Activated CD4-positive, alpha-beta T cell treated with anti-CD3 and anti-CD28 coated beads, Interleukin-2, Interleukin-4, amounts not matched to agents 100 ng/mL and 50 ng/mL, durations not matched to agents 16 hours and 8 hours (primary cell): Measurements from ENCODE around the gene SLC22A8.
"Not testable (repeated sequence)": the region's sequence is repeated elsewhere in the genome, so short reads cannot be mapped to it uniquely, and the experiment has no call there.

Experiments
- DNase-seq: peaks from one replicate; pipeline ENCODE4 v3.0.0-alpha.2; 2020; ENCODE audit warnings: low spot score

SLC22A8 gene

GRCh38 chr11:63015521-63016215 is at the start of gene SLC22A8:
TSS of gene SLC22A8 (minus strand) at chr11:63015841. CDS start at chr11:63014958, 883 bp downstream.
- no peak for DNase-seq

GRCh38 chr11:63046203-63046602 is 30.6 kb upstream of the SLC22A8 start:
- DNase-seq: not testable (repeated sequence)

- DNase-seq: no peak
Measured at GRCh38 chr11:63042596-63042995, 27.0 kb upstream of the SLC22A8 start.

DNA sequence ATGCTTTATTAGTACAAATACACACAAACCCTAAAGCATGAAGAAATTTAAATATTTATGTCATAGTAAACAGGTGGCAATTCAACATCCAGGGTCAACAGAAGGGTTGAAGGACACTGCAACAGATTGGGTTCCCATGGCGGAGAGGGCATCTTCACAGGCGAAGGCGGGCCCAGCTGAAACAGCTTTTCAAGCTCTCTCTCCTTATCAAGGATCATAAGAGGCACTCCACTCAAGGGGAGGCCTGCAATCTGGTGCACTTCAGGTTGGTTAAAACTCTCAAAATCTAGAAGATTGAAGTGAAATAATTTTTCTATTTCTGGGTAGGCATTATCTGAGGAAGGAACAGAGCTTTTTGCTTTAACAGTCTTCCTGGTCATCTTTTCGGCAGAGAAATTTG is 16.8 kb upstream of the SLC22A8 start:
- no peak for DNase-seq

GRCh38 chr11:63023841-63024648 is 8.4 kb upstream of the SLC22A8 start:
- peak; percentile 84 for DNase-seq

- no peak for DNase-seq
Measured at GRCh38 chr11:63023222-63023814, 7.7 kb upstream of the SLC22A8 start.

GRCh38 chr11:63022441-63022840 is 6.8 kb upstream of the SLC22A8 start:
- DNase-seq: no peak

- peak; percentile 27 for DNase-seq
Measured at GRCh38 chr11:63020671-63021291, 5.1 kb upstream of the SLC22A8 start.

- DNase-seq: no peak
Measured at GRCh38 chr11:63019506-63019905, 3.9 kb upstream of the SLC22A8 start.

DNA sequence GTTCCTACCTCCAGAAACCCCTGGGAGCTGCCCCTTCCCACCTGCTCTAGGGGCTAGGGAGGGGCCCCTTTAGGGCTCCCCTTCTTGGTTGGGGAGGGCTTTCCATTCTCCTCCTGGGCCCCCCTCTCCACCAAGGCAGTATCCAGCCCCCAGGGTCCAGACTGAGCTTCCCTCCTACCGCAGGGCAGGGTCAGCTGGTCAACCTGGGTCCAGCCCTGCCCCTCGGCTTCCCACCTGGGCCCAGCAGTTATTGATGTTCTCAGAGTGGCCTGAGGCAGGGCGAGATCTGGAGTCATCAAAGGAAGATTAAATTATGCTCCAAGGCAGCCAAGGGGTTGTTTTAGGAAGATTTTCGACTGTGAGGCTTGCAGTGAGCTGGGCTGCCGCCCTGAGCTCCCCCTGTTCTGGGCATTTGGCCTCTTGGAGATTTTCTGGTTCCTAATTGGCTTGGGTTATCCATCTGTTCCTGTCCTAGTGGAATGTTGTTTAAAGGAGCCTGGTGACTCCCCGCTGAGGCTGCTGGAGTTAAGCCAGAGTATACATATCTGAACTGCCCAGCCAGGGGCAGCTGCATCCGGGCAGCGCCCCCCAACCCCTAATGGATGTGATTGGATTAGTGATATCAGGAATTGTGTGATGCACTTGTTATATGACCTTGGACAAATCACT is 1.8 kb upstream of the SLC22A8 start:
- no peak for DNase-seq

GRCh38 chr11:63014408-63015055 is 1.1 kb downstream of the SLC22A8 start:
- DNase-seq: no peak

DNA sequence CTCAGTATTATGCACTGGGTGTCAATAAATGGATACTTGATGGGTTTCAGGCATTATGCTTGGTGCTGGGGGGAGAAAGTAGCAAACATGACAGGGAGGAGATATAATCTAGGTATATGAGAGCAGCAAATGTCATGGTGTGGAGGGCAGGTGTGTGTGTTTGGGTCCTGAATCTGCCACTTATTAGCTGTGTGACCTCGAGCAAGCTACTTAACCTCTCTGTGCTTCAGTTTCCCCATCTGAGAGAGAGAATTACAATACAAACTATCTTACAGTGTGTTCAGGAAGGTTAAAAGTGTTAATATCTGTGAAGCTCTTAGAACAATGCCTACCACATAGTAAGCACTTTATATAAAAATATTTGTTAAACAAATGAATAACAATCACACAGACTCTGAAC is 2.8 kb downstream of the SLC22A8 start:
- DNase-seq: no peak

GRCh38 chr11:63012430-63012829 is 3.2 kb downstream of the SLC22A8 start:
- DNase-seq: no peak

- DNase-seq: no peak
Measured at GRCh38 chr11:63010934-63011439, 4.7 kb downstream of the SLC22A8 start.

- DNase-seq: no peak
Measured at GRCh38 chr11:63007920-63008319, 7.7 kb downstream of the SLC22A8 start.

DNA sequence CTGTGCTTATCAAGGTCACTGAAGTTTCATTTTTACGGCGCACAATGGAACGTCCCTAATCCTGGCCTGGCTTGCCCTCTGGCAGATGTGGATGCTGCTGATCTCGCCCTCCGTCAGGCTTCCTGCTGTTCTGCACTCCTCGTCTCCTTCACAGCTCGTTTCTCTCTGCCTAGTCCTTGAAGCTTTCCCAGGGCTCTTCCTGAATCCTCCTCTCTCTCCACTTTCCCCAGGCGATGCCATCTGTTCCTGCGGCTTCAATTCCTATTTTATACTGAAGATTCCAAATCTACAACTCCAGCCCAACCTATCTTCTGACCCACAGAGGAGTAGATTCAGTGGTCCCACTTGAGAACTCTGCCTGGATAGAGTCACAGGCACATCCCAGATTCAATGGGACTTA is 14.2 kb downstream of the SLC22A8 start:
- DNase-seq: no peak

DNA sequence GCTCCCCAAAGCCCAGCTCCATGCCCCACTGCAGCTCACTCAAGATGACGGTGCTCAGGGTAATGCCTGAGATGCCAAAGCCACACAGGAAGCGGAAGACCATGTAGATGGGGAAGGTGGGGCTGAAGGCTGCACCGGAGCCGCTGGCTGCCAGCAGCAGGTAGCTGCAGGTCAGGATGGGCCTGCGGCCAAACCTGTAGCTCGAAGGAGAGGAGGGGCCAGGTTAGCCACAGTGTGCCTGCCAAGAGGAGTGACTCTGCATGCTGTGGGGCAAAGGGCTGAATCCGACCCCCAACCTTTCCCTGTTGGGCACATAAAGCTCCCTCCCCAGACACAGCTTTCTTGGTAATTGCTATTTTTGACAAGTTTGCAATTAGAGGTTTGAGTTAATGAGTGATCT is 16.0 kb downstream of the SLC22A8 start:
- DNase-seq: no peak

DNA sequence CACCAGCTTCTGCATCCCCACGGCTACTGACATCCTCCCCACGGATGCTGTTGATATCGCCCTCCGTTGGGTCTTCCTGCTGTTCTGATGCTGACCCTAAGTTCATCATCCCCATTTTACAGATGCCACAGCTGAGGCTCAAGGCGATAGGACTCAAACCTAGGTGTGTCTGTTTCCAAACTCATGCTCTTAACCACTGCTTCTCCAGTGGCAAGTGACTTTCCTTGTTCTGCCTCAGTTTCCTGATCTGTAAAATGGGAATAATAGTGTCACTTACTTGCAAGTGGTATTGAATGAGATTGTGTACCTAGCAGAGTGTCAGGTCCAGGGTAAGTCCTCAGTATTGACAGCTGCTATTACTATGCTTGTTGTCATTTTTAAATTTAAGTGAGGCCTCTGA is 16.5 kb downstream of the SLC22A8 start:
- no peak for DNase-seq

- no peak for DNase-seq
Measured at GRCh38 chr11:62996271-62996670, 19.4 kb downstream of the SLC22A8 start.

DNA sequence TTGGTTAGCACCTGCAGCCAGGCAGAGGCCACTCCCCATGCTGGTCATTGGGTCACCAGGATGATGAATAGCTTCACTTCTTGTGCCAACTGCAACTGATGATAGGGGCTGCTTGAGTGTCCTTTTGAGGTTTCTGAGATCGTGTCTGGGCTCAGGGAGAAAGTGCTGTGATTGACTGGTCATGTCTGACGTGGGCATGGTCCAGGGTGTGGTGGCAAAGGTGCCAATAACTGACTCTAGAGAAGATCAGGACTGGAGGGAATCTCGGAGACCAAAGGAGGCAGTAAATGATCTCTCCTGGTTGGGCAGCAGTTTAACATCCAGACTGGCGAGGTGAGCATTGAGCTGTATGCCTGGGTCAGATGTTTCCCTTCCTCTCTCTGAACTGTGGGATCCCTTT is 20.9 kb downstream of the SLC22A8 start:
- no peak for DNase-seq

DNA sequence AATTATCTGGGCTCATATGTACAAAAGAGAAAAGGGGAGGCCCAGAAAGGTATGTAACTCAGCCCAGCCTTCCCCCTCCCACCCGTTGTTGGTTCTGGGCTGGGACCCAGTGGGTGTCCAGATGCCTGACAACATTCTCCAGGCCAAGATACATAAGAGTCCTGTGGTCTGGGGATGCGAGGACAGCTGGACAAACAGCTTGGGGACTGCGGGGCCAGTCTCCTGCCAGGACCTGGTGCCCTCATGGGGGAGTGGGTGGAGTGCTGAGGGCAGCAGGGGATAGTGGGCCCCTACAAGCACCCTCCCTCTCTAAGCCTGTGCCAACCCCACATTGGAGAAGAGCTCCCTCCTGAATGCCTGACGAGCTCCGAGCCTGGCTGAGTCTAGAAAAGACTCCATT is 27.4 kb downstream of the SLC22A8 start:
- no peak for DNase-seq
